SK-N-SH (cell line): ENCODE data around the gene TMEM174.

Source experiments
- EP300 ChIP-seq, 2 experiments: IDR thresholded peaks; 2 replicates each; pipeline versions ENCODE4 v1.4.0 to v1.6.1; 2012; ENCODE audit warnings: borderline replicate concordance in 1 of 2, low read depth in 1 of 2, low read length in 1 of 2
- FOXJ3 ChIP-seq: sonication (generic); formaldehyde crosslinking; IDR thresholded peaks from 2 replicates; pipeline ENCODE4 v1.5.1; 2020; ENCODE audit warnings: mild to moderate bottlenecking, missing genetic modification reagents
- MXI1 ChIP-seq: IDR thresholded peaks from 2 replicates; pipeline ENCODE4 v1.6.1; 2012; ENCODE audit warnings: mild to moderate bottlenecking, low read depth, low read length, improper control_type of control experiment
- POLR2AphosphoS5 ChIP-seq: IDR thresholded peaks from 2 replicates; pipeline ENCODE4 v1.6.1; 2012; ENCODE audit warnings: low read depth, low read length
- RAD21 ChIP-seq: IDR thresholded peaks from 2 replicates; pipeline ENCODE4 v1.6.1; 2012; ENCODE audit warnings: mild to moderate bottlenecking, low read length
- TAF1 ChIP-seq: IDR thresholded peaks from 2 replicates; pipeline ENCODE4 v1.6.1; 2012; ENCODE audit warnings: low read depth, mild to moderate bottlenecking, low read length, moderate library complexity, borderline replicate concordance
- TEAD4 ChIP-seq: IDR thresholded peaks from 2 replicates; pipeline ENCODE4 v1.4.0; 2012; ENCODE audit warnings: mild to moderate bottlenecking, borderline replicate concordance; ENCODE audit not compliant: insufficient read depth
- TF ChIP-seq, protein P1 (sequence below): IDR thresholded peaks from 2 replicates; pipeline ENCODE4 v1.6.1; 2012; ENCODE audit warnings: mild to moderate bottlenecking, low read depth, low read length, moderate library complexity
- TF ChIP-seq, protein P2 (sequence below): fragments of 200-600 bp; sonication (generic); IDR thresholded peaks from 2 replicates; pipeline ENCODE4 v1.6.1; 2017; ENCODE audit warnings: antibody characterized with exemption, mild to moderate bottlenecking, moderate library complexity
- TF ChIP-seq, protein P3 (sequence below): IDR thresholded peaks from 2 replicates; pipeline ENCODE4 v1.4.0; 2012; ENCODE audit warnings: low read depth, borderline replicate concordance
- TF ChIP-seq, protein P4 (sequence below): fragments of 150-350 bp; IDR thresholded peaks from 2 replicates; pipeline ENCODE4 v1.6.1; 2017; ENCODE audit warnings: antibody characterized with exemption, low read length, low read depth, borderline replicate concordance
- TF ChIP-seq, protein P5 (sequence below): IDR thresholded peaks from 2 replicates; pipeline ENCODE4 v1.4.0; 2012; ENCODE audit warnings: low read depth, borderline replicate concordance

DNA sequence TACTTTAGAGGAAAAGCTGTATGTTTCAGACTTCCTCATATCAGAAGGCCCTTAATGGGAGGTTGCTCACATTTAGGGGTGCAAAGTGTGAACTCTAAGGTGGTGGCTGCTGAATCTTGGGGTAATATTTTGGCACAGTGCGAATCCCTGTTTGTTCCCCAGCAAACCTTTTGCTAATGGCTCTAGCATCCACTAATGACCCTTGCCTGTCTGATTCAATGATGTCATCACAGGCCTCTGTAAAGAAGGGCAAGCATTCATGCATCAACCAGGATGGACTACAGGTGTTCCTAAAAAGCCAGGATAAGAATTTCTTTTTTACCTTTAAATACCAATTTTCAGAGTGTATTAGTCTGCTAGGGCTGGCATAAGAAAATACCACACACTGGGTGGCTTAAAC, 32.2 kb upstream of the TMEM174 start:
- TF ChIP-seq, protein P1, sequence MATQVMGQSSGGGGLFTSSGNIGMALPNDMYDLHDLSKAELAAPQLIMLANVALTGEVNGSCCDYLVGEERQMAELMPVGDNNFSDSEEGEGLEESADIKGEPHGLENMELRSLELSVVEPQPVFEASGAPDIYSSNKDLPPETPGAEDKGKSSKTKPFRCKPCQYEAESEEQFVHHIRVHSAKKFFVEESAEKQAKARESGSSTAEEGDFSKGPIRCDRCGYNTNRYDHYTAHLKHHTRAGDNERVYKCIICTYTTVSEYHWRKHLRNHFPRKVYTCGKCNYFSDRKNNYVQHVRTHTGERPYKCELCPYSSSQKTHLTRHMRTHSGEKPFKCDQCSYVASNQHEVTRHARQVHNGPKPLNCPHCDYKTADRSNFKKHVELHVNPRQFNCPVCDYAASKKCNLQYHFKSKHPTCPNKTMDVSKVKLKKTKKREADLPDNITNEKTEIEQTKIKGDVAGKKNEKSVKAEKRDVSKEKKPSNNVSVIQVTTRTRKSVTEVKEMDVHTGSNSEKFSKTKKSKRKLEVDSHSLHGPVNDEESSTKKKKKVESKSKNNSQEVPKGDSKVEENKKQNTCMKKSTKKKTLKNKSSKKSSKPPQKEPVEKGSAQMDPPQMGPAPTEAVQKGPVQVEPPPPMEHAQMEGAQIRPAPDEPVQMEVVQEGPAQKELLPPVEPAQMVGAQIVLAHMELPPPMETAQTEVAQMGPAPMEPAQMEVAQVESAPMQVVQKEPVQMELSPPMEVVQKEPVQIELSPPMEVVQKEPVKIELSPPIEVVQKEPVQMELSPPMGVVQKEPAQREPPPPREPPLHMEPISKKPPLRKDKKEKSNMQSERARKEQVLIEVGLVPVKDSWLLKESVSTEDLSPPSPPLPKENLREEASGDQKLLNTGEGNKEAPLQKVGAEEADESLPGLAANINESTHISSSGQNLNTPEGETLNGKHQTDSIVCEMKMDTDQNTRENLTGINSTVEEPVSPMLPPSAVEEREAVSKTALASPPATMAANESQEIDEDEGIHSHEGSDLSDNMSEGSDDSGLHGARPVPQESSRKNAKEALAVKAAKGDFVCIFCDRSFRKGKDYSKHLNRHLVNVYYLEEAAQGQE: no peak
- TF ChIP-seq, protein P2, sequence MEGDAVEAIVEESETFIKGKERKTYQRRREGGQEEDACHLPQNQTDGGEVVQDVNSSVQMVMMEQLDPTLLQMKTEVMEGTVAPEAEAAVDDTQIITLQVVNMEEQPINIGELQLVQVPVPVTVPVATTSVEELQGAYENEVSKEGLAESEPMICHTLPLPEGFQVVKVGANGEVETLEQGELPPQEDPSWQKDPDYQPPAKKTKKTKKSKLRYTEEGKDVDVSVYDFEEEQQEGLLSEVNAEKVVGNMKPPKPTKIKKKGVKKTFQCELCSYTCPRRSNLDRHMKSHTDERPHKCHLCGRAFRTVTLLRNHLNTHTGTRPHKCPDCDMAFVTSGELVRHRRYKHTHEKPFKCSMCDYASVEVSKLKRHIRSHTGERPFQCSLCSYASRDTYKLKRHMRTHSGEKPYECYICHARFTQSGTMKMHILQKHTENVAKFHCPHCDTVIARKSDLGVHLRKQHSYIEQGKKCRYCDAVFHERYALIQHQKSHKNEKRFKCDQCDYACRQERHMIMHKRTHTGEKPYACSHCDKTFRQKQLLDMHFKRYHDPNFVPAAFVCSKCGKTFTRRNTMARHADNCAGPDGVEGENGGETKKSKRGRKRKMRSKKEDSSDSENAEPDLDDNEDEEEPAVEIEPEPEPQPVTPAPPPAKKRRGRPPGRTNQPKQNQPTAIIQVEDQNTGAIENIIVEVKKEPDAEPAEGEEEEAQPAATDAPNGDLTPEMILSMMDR: no peak
- TF ChIP-seq MXI1 (no peak), EP300 (IDR thresholded peaks at IDR 0.05; ENCODE audit: borderline replicate concordance in 1 of 2, low read depth in 1 of 2, low read length in 1 of 2) (no peak), RAD21 (no peak), TAF1 (no peak), POLR2AphosphoS5 (no peak), TEAD4 (no peak), FOXJ3 (CRISPR knock-in tag) (no peak)
- TF ChIP-seq, protein P3, sequence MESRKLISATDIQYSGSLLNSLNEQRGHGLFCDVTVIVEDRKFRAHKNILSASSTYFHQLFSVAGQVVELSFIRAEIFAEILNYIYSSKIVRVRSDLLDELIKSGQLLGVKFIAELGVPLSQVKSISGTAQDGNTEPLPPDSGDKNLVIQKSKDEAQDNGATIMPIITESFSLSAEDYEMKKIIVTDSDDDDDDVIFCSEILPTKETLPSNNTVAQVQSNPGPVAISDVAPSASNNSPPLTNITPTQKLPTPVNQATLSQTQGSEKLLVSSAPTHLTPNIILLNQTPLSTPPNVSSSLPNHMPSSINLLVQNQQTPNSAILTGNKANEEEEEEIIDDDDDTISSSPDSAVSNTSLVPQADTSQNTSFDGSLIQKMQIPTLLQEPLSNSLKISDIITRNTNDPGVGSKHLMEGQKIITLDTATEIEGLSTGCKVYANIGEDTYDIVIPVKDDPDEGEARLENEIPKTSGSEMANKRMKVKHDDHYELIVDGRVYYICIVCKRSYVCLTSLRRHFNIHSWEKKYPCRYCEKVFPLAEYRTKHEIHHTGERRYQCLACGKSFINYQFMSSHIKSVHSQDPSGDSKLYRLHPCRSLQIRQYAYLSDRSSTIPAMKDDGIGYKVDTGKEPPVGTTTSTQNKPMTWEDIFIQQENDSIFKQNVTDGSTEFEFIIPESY: no peak
- TF ChIP-seq, protein P4, sequence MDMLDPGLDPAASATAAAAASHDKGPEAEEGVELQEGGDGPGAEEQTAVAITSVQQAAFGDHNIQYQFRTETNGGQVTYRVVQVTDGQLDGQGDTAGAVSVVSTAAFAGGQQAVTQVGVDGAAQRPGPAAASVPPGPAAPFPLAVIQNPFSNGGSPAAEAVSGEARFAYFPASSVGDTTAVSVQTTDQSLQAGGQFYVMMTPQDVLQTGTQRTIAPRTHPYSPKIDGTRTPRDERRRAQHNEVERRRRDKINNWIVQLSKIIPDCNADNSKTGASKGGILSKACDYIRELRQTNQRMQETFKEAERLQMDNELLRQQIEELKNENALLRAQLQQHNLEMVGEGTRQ: no peak
- TF ChIP-seq, protein P5, sequence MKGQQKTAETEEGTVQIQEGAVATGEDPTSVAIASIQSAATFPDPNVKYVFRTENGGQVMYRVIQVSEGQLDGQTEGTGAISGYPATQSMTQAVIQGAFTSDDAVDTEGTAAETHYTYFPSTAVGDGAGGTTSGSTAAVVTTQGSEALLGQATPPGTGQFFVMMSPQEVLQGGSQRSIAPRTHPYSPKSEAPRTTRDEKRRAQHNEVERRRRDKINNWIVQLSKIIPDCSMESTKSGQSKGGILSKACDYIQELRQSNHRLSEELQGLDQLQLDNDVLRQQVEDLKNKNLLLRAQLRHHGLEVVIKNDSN: no peak
